Jurkat, Clone E6-1 (cell line): ENCODE measurements around the gene CTBP1.

Experiments used
- DNase-seq: peaks from one replicate; pipeline ENCODE4 v3.0.0-alpha.2; 2011; ENCODE audit warnings: low read depth, low spot score
- H3K4me3 ChIP-seq: 2 replicates; pipeline ENCODE4 v1.5.1; 2011; ENCODE audit warnings: mild to moderate bottlenecking, low read length, control low read depth, moderate library complexity

The CTBP1 gene

GRCh38 chr4:1205586-1206298, 43.2 kb downstream of the CTBP1 start:
- no peak for DNase-seq
- H3K4me3 ChIP-seq: no peak overlapping the region

- DNase-seq: no peak
- no peak overlapping the region for H3K4me3 ChIP-seq
Observed at GRCh38 chr4:1204828-1205585, 43.9 kb downstream of the CTBP1 start.

DNA sequence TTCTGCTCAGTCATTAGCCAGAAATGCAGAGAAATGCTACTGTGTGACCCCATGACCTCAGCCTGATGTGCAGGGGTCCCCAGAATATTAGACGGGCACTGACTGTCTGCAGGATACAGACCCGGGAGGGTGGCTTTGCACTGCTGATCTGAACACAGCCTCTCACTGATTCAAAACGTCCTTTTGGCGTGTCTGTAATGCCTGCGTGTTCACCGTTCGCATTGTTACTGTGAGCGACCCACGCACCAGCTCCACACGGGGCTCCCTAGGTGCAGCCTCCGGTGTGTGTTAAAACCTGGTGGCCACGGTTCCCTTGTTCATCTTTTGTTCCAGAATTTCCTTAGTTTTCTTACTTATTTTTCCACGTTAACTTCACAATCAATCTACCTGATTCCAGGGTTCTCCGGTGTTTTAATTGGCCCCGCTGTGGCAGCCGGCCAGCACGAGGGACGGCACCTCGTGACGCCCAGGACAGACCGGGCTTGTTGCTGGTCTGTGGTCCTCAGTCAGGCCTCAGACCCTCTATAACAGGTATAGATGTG, 44.6 kb downstream of the CTBP1 start:
- no peak overlapping the region for H3K4me3 ChIP-seq
- DNase-seq: no peak

GRCh38 chr4:1203026-1203616, 45.8 kb downstream of the CTBP1 start:
- no peak overlapping the region for H3K4me3 ChIP-seq

DNA sequence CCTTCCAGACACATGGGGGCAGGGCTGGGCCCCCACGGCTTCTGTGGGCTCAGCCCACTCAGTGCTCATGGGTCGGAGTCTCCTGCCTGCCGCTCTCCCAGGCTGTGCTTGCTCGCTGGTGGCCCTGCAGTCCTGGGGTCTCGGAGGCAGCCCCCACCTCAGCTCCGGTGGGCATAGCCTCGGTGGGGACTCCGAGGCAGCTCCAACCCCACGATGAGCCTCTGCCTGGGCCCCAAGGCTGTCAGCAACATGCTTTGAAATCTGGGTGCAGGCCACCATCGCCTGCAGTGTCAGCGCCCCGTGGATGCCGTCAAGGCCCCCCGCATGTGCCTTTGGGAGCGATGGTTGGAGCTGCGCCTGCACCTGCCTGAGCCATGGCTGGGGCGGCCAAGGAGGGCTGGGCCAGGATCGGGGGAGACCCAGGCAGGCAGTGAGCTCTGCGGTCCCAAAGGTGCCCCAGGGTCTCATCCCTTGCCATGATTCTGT, 46.4 kb downstream of the CTBP1 start:
- no peak for DNase-seq
- H3K4me3 ChIP-seq: peak overlapping the region; percentile 86

More at GRCh38 chr4:1203026-1203616, 45.8 kb downstream of the CTBP1 start:
- no peak for DNase-seq

DNA sequence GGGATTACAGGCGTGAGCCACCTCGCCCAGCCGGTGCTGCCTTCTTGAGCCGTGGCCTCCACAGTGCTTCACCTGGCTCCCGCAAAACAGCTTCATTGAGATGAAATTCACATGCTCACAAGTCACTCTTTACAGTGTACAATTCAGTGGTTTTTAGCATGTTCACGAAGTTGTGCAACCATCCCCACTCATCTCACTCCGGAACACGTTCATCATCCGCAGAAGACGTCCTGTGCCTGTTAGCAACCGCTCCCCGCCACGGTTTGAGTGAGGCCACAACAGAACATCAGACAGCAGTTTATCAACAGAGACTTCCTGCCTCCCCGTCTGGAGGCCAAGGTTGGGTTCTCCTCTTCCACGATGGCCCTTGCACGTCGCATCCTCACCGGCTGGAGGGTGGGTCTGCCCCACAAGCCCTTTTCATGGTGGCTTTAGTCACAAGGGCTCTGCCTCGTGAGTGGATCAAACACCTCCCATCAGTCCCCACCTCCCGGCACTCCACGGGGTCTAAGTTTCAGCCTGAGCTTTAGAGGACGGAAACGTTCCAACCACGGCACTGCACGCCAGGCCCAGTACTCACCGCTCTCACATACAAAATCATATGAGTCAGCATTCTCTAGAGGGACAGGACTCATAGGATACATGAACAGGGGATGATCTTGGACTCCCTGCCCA, 46.9 kb downstream of the CTBP1 start:
- H3K4me3 ChIP-seq: peak overlapping the region; percentile 86
- peak; percentile 96 for DNase-seq

GRCh38 chr4:1200425-1201035, 48.4 kb downstream of the CTBP1 start:
- peak; percentile 52 for DNase-seq
- peak overlapping the region; percentile 86 for H3K4me3 ChIP-seq

DNA sequence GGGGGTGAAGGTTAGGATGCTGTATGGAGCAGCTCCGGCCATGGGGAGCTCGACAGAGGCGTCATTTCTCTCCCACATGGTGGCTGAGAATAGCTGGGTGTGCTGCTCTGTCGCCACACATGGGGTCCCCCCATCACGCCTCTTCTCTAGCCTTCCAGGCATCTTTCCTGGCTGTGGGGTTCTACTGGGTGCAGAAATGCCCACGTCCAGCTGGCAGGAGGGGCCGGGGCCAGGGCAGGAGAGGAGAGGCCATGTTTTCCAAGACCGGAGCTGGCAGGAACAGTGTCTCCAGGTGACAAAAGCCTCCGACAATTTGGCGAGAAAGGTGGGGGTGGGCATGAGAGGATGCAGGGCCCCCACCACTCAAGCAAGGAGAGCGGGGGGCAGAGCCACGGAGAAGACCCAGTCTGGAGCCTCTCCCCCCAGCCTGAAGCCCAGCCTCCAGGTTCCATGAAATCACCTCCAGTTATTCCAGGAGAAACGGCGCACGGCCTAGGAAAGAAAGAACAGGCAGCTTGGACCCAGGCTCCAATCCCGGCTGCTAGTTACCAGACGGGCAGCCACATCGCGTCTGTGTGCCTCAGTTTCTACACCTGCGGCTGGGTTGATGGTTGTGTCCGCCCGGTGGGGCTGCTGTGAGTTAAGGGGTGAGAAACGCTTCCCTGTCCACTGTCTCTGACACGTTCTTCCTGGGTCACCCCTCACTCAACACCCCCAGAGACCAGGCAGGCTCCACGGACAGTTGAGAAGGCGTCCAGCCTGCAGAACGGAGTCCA, 49.2 kb downstream of the CTBP1 start:
- DNase-seq: no peak
- peak overlapping the region; percentile 86 for H3K4me3 ChIP-seq

GRCh38 chr4:1198098-1198844, 50.7 kb downstream of the CTBP1 start:
- H3K4me3 ChIP-seq: no peak overlapping the region
- no peak for DNase-seq

DNA sequence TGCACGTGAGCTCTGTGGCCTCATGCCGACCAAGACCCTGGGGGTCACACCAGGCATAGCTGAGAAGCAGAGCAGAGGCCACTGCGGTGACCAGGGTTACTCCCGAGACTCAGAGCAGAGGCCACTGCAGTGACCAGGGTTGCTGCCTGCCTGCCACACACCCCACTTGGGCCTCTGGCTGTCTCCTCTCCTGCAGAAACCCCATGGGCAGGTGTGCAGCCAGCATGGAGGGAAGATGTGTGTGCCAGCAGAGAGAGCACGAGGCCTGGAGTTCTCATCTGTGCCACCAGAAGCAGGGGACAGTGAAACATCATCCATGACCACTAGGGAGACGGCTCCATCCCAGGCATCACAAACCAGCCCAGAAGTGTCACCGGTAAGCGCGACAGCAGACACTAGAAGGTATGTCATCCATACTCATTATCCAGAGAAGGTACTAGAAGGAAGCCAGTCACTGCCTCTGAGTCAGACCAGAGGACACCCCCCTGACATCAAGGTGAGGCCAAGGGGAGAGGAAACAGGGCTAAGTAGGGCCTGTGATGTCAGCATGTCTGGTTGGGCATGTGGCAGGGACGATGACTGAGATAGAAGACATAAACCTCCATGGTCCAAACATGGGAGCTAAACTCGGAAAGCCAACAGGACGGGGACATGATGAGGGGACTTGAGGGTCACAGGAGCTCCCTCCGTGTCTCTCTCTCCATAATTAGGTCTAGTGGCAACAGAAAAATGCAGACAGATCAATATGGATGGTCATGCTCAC, 52.3 kb downstream of the CTBP1 start:
- no peak overlapping the region for H3K4me3 ChIP-seq
- no peak for DNase-seq

- DNase-seq: no peak
Observed at GRCh38 chr4:1195891-1196401, 53.0 kb downstream of the CTBP1 start.

GRCh38 chr4:1195109-1195671, 53.7 kb downstream of the CTBP1 start:
- DNase-seq: no peak
- H3K4me3 ChIP-seq: no peak overlapping the region

More at GRCh38 chr4:1195891-1196401, 53.0 kb downstream of the CTBP1 start:
- no peak overlapping the region for H3K4me3 ChIP-seq

DNA sequence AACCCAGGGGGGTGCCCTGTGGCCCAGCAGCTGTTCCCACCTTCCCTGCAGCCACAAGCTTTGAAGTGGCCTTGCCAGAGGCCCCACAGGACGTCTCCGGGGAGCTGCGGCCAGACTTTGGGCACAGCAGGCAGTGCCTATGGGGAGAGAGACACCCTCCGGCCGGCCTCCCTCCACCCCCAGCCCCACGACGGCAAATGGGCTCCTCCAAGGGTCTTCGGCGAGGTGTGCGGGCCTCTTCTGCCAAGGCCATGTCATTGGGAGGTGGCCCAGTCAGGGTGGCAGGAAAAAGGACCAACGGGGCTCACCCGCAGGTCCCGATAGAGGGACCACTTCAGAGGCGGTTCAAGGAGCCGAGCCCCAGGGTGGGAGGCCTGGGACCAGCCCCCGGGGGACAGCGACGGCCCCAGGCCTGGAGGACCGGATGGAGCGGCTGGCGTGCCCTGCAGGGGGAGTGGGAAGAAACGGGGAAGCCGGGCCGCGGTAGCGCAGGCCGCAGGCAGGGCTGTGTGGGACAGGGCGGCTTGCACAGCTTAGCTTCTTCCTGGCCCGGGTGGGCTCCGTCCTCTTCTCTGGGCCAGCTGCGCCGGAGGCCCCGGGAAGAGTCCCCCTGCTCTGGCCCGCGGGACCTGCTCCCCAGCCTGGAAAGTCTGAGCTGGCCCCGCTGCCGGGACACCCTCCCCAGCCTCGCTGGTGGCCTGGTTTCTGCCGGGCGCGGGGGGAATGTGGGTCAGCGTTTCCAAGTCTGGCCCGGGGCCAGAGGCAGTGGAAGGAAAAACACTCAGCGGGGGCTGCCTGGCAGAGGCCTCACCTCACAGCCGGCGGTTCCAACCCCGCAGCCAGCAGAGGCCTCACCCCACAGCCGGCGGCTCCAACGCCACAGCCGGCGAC, 54.7 kb downstream of the CTBP1 start:
- DNase-seq: no peak
- H3K4me3 ChIP-seq: no peak overlapping the region

GRCh38 chr4:1193206-1194009, 55.5 kb downstream of the CTBP1 start:
- H3K4me3 ChIP-seq: no peak overlapping the region
- no peak for DNase-seq
